Testis (tissue), 3 donors: Measurements from ENCODE around the gene CMYA5. TPM values are rescaled to one million over a fixed set of nuclear protein-coding genes. Genes with fewer than 3 reads are reported as not detected.

Experiments
- DNase-seq: peaks from one replicate; pipeline ENCODE4 v3.0.0-alpha.2; 2019
- H3K27ac ChIP-seq, 2 donors: fragments of 200-600 bp; sonication (generic); one replicate each; pipeline ENCODE4 v1.5.1; 2019
- H3K27me3 ChIP-seq: fragments of 200-600 bp; sonication (generic); one replicate; pipeline ENCODE4 v1.5.1; 2019
- H3K36me3 ChIP-seq: fragments of 200-600 bp; sonication (generic); one replicate; pipeline ENCODE4 v1.5.1; 2017; ENCODE audit warnings: low read depth; ENCODE audit errors: missing control alignments
- H3K4me1 ChIP-seq: fragments of 200-600 bp; sonication (generic); one replicate; pipeline ENCODE4 v1.5.1; 2019
- H3K4me3 ChIP-seq, 2 donors: fragments of 200-600 bp; sonication (generic); one replicate each; pipeline ENCODE4 v1.5.1; 2017 to 2019
- H3K9me3 ChIP-seq: fragments of 200-600 bp; sonication (generic); one replicate; pipeline ENCODE4 v1.5.1; 2017
- POLR2A ChIP-seq: fragments of 450-650 bp; IDR thresholded peaks from one replicate; pipeline ENCODE4 v1.6.1; 2017; ENCODE audit warnings: antibody characterized with exemption, mild to moderate bottlenecking, moderate library complexity
- WGBS, 2 donors: methylation state at CpG; one replicate each; pipeline ENCODE4 v1.1.5; 2018; 5-methylcytosine and 5-hydroxymethylcytosine counted together
- intact Hi-C: fragments of 100-400 bp; cut with DNase I; formaldehyde crosslinking; loops from one replicate; pipeline ENCODE4 v1.15.1; 2023; ENCODE audit warnings: low total_unique reads
- polyA plus RNA-seq: library from polyadenylated mRNA; stranded (reverse); fragments of 350-450 nt; fragmentation: Illumina TruSeq; extraction: RNeasy Lipid Tissue Mini Kit (QIAGEN cat#74804); gene quantifications from one replicate; pipeline ENCODE4 v1.2.3, GENCODE V29; 2014; ENCODE audit warnings: low read depth, low replicate concordance; ENCODE audit not compliant: insufficient read depth
- total RNA-seq, 2 donors: library from RNA; depleted of rRNA; stranded (reverse); fragments of >200 nt; gene quantifications; one replicate each; pipeline ENCODE4 v1.2.3, GENCODE V29; 2016
- TF ChIP-seq, protein P1 (sequence below), 3 experiments: fragments of 450-650 bp in 2 of 3; fragments of 200-600 bp in 1 of 3; sonication (generic) in 1 of 3; IDR thresholded peaks; one replicate each; pipeline ENCODE4 v1.5.1; 2016 to 2019; ENCODE audit warnings: antibody characterized with exemption in 3 of 3, mild to moderate bottlenecking in 2 of 3, moderate library complexity in 1 of 3

Gene CMYA5
- total and polyA plus RNA-seq, 3 donors from 2014 or later: 2.7 to 33.8 (median 27.3) TPM

DNA sequence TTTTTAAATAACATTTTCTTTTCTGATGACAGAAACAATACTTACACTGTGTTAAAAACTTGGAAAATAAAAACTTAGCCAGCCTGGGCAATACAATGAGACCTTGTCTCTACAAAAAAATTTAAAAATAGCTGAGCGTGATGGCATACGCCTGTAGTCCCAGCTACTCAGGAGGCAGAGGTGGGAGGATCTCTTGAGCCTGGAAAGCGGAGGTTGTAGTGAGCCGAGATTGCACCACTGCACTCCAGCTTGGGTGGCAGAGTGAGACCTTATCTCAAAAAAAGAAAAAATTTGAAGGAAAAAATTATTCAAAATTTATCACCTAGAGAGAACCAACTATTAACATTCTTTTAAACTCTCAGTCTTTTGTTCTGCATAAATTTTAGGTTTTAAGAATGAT lies 4.9 kb upstream of the CMYA5 start:
- 60 to 90% methylated on average over 4 of the region's 4 CpGs for WGBS, 2 donors
- intact Hi-C loops: no loop called here
- Histone ChIP-seq H3K4me1 (peaks cover 5% of the 10 kb centered on the region), H3K4me3 (no peak overlapping the region), H3K9me3 (no peaks in the 10 kb centered on the region), H3K27ac (peak overlapping the region; percentile 2 to 43), H3K27me3 (no peaks in the 10 kb centered on the region), H3K36me3 (no peaks in the 10 kb centered on the region)
- TF ChIP-seq, protein P1, sequence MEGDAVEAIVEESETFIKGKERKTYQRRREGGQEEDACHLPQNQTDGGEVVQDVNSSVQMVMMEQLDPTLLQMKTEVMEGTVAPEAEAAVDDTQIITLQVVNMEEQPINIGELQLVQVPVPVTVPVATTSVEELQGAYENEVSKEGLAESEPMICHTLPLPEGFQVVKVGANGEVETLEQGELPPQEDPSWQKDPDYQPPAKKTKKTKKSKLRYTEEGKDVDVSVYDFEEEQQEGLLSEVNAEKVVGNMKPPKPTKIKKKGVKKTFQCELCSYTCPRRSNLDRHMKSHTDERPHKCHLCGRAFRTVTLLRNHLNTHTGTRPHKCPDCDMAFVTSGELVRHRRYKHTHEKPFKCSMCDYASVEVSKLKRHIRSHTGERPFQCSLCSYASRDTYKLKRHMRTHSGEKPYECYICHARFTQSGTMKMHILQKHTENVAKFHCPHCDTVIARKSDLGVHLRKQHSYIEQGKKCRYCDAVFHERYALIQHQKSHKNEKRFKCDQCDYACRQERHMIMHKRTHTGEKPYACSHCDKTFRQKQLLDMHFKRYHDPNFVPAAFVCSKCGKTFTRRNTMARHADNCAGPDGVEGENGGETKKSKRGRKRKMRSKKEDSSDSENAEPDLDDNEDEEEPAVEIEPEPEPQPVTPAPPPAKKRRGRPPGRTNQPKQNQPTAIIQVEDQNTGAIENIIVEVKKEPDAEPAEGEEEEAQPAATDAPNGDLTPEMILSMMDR (IDR thresholded peaks at IDR 0.05): no peak
- no peak for TF ChIP-seq POLR2A
- peak; percentile 75 for DNase-seq

DNA sequence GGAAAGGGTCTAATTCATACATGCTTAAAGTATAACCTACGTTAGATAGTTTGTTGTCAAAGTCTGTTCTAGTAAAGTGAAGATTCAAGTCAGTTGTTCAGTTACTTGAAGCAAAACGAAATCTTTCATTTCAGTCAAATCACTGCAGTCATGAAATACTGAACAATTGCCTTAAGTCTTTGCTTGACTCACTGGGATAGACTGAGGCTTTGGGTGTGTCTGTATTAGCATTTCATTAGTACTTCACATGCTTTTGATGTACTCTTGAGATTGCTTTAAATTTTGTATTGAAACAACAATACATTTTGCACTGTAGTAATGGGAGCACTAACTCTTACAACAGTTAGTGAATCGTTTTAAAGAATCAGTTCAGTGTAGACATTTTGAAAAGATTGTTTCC lies 4.0 kb upstream of the CMYA5 start:
- Histone ChIP-seq H3K4me1 (peaks cover 5% of the 10 kb centered on the region), H3K9me3 (no peaks in the 10 kb centered on the region), H3K4me3 (no peak overlapping the region), H3K27ac (no peak overlapping the region), H3K36me3 (no peaks in the 10 kb centered on the region), H3K27me3 (no peaks in the 10 kb centered on the region)
- intact Hi-C loops: no loop called here
- TF ChIP-seq, protein P1 (IDR thresholded peaks at IDR 0.05): no peak
- no peak for TF ChIP-seq POLR2A
- 67 to 77% methylated on average over 3 of the region's 3 CpGs for WGBS, 2 donors
- no peak for DNase-seq

DNA sequence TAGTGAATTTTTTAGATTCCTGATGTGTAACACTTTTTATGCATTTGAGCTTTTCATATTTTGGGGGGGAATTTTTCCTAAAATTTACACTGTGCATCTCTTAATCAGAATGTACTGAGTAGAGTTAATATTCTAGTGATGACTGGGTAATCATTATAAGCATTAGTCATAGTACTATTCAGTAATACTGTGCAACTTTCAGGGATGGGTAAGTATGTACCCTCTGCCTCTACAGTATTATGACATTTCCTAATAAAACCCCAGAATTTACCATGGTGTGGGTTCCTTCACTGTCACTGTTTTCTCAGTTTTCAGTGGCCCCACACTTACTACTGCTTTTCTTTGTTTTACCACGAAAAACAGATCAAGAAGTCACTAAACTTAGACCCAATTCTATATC lies 2.8 kb upstream of the CMYA5 start:
- intact Hi-C loops: no loop called here
- no peak overlapping the region for H3K27ac ChIP-seq
- H3K4me3 ChIP-seq: no peak overlapping the region
- H3K9me3 ChIP-seq: no peaks in the 10 kb centered on the region
- peaks cover 10% of the 10 kb centered on the region for H3K4me1 ChIP-seq
- H3K27me3 ChIP-seq: no peaks in the 10 kb centered on the region
- no peak for DNase-seq
- TF ChIP-seq, protein P1 (IDR thresholded peaks at IDR 0.05): no peak
- TF ChIP-seq POLR2A: no peak
- 93% methylated on average over 1 of the region's 1 CpG for WGBS, 2 donors
- H3K36me3 ChIP-seq: no peaks in the 10 kb centered on the region

DNA sequence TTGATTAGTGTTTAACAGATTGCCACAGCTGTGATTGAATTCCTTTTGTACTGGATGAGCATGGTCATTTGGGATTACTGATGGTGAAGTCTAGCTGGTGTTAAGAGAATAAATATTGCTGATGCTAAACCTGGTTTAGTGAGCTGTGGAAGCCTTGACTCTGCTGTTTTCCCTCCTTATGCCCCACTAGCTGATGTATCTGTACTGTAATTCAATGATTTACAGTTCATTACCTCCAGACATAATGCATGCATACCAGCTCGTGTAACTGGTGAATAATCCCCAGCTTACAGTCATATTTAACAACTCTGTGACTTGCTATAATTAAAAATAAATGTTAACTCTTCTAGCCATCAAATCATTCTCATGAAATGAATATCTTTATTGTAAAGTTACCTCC lies 1.7 kb upstream of the CMYA5 start:
- no peaks in the 10 kb centered on the region for H3K36me3 ChIP-seq
- peaks cover 10% of the 10 kb centered on the region for H3K4me1 ChIP-seq
- no peaks in the 10 kb centered on the region for H3K27me3 ChIP-seq
- TF ChIP-seq, protein P1 (IDR thresholded peaks at IDR 0.05): no peak
- no peak for TF ChIP-seq POLR2A
- H3K9me3 ChIP-seq: no peaks in the 10 kb centered on the region
- H3K4me3 ChIP-seq: no peak overlapping the region
- no peak for DNase-seq
- intact Hi-C loops: no loop called here
- no peak overlapping the region for H3K27ac ChIP-seq
- WGBS, 2 donors: 57 to 78% methylated on average over 1 of the region's 1 CpG

DNA sequence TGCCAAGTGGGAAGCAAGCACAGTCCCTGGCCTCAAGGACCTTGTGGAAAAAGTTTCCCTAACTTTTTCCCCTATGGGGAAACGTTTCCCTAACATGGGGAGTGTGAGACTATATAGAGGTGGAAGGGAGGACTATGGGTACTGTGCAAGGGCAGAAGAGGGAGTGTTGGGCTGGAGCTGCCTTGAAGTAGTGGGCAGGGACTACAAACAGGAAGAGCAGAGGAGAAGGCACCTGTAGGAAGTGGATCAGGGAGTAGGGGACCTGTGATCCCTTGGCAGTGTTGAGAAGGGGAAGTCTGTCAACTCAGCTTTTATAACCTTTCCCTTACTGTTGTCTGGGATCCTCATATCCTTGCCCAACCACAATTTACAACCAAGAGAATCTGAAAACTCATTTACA lies 1.4 kb downstream of the CMYA5 start:
- H3K4me1 ChIP-seq: peaks cover 15% of the 10 kb centered on the region
- H3K9me3 ChIP-seq: no peaks in the 10 kb centered on the region
- DNase-seq: no peak
- H3K27ac ChIP-seq: peak overlapping the region in 1 of 2 donors; percentile 87
- H3K4me3 ChIP-seq: no peak overlapping the region
- no peaks in the 10 kb centered on the region for H3K27me3 ChIP-seq
- H3K36me3 ChIP-seq: no peaks in the 10 kb centered on the region
- TF ChIP-seq POLR2A: no peak
- TF ChIP-seq, protein P1 (IDR thresholded peaks at IDR 0.05): no peak
- 42 to 47% methylated on average over 1 of the region's 1 CpG for WGBS, 2 donors
- intact Hi-C loops: no loop called here
